ENCODE results near the gene TMEM174.

DNA sequence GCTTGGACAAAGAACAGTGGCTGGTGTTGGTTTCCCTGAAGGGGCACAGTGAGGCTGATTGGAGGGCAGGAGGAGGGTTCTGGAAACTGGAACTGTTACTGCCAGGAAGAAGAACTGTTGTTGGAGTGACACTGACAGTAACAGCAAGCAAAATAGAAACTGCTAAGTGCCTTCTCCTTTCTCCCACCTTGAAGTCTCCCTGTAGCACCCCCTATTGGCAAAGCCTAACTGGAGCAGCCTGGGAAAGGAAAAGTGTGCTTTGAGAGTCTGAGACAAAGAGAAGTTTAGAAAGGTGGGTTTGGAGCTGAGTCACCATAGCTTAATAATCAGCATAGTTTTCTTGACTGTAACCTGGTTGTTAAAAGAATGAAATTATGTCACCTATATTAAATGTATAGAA is 2.5 kb upstream of the TMEM174 start:
- TF ChIP-seq SMC3 (IDR thresholded peaks at IDR 0.05; ENCODE audit: low read depth, low read length) (no peak), POLR2A (IDR thresholded peaks at IDR 0.05; ENCODE audit: low read depth, low read length) (no peak), RAD21 (IDR thresholded peaks at IDR 0.05; ENCODE audit: low read length) (peak; percentile 26; the same call in 1 of the 2 replicates)
- TF ChIP-seq, protein P1, sequence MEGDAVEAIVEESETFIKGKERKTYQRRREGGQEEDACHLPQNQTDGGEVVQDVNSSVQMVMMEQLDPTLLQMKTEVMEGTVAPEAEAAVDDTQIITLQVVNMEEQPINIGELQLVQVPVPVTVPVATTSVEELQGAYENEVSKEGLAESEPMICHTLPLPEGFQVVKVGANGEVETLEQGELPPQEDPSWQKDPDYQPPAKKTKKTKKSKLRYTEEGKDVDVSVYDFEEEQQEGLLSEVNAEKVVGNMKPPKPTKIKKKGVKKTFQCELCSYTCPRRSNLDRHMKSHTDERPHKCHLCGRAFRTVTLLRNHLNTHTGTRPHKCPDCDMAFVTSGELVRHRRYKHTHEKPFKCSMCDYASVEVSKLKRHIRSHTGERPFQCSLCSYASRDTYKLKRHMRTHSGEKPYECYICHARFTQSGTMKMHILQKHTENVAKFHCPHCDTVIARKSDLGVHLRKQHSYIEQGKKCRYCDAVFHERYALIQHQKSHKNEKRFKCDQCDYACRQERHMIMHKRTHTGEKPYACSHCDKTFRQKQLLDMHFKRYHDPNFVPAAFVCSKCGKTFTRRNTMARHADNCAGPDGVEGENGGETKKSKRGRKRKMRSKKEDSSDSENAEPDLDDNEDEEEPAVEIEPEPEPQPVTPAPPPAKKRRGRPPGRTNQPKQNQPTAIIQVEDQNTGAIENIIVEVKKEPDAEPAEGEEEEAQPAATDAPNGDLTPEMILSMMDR (conservative IDR thresholded peaks at IDR 0.05; ENCODE audit: low read depth, low read length), result peak; percentile 44

Measured in IMR-90 (cell line).